ENCODE measurements around the gene HS3ST6. TPM values are rescaled to one million over a fixed set of nuclear protein-coding genes. Genes with fewer than 3 reads are reported as not detected.

The HS3ST6 gene
- total RNA-seq, 1 experiment from 2014 or later, result not detected

DNA sequence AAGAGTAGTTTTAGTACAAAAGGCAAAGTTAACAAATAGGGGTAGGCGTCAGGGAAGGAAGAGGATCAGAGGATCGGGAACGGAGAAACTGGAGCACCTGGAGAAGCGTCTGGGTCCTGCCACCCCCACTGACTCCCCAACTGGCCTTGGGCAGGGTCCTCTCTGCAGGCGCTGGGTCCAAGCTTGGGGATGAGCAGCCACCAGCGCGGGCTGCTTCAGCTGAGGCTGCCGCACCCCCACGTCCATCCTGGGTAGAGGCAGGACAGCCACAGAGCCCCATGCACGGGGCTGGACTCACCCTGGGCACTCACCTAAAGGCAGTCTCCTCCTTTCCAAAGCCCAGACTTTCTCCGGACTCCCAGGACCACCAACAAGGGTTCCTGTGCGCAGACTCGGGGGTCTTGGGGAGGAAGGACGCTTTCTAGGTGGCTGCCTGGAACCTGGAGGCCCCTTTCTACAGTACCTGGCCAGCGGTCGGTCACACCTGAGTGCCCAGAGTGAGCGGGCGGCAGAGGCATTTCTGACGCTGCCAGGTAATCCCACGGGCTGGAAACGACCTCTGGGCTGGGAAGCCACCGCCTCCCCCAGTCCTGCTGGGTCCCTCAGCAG is 1.1 kb downstream of the HS3ST6 start (continued):
- TF ChIP-seq POLR2A (IDR thresholded peaks at IDR 0.05; ENCODE audit: borderline replicate concordance, extremely low read depth, insufficient read depth, insufficient read length) (no peak), REST (IDR thresholded peaks at IDR 0.05; ENCODE audit: low read depth) (no peak), FOSL1 (IDR thresholded peaks at IDR 0.05; ENCODE audit: low read depth) (no peak), SP1 (IDR thresholded peaks at IDR 0.05; ENCODE audit: low read depth) (no peak), RAD21 (IDR thresholded peaks at IDR 0.05; ENCODE audit: low read depth) (no peak), JUND (IDR thresholded peaks at IDR 0.05) (no peak)
- TF ChIP-seq, protein P1, sequence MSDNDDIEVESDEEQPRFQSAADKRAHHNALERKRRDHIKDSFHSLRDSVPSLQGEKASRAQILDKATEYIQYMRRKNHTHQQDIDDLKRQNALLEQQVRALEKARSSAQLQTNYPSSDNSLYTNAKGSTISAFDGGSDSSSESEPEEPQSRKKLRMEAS (IDR thresholded peaks at IDR 0.05), result no peak

DNA sequence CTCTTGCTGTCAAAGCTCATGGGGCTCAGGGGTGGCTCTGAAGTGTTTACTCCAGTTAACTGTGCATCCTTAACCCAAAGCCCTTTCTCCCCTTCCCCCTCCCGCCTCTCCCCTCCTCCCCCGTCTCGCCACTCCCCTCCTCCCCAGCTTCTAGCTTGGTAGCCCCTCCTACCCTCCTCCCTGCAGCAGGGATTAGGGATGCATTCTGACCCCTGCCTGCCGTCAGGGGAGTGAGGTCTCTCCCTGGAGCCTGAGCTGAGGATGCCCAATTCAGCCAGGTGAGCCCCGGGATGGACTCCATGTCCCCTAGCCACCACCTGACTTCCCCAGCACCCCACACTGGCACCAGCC is 1.6 kb downstream of the HS3ST6 start:
- intact Hi-C loops (cut with micrococcal nuclease), result no loop called here
- TF ChIP-seq SP1 (IDR thresholded peaks at IDR 0.05; ENCODE audit: low read depth), result no peak
- Histone ChIP-seq H3K9me3 (ENCODE audit: control insufficient read depth in 1 of 2, insufficient read depth in 1 of 2, low read depth in 1 of 2, low read length in 2 of 2) (no peaks in the 10 kb centered on the region), H3K4me2 (ENCODE audit: low read length) (no peak overlapping the region), H3K9me2 (ENCODE audit: insufficient read depth) (no peaks in the 10 kb centered on the region), H3K4me1 (ENCODE audit: control insufficient read depth in 1 of 2, insufficient read depth in 2 of 2, low read length in 2 of 2) (peaks cover 16 to 23% of the 10 kb centered on the region in 2 experiments), H3K27me3 (ENCODE audit: insufficient read depth, low read length) (no peaks in the 10 kb centered on the region), H4K20me1 (ENCODE audit: insufficient read depth) (no peaks in the 10 kb centered on the region), H3K79me2 (ENCODE audit: insufficient read depth, low read length) (no peaks in the 10 kb centered on the region), H3K36me3 (ENCODE audit: control insufficient read depth in 1 of 2, insufficient read depth in 2 of 2, low read length in 2 of 2) (no peaks in the 10 kb centered on the region), H3K9ac (ENCODE audit: low read length) (no peak overlapping the region), H3K27ac (ENCODE audit: low read depth, low read length) (no peak overlapping the region), H2AFZ (ENCODE audit: low read depth, low read length, poor library complexity, severe bottlenecking) (no peak overlapping the region), H3K4me3 (replicated peaks in 1 of 2; ENCODE audit: low read depth in 1 of 2, low read length in 2 of 2) (no peak overlapping the region)
- ChIA-PET CTCF (no interaction called here), RAD21 (ENCODE audit: low non-redundant PET in 1 of 2, low total read pairs in 2 of 2, uncharacterized antibody in 2 of 2, unreplicated experiment in 2 of 2) (no interaction called here), POLR2A (no interaction called here)
- ATAC-seq (no peak), DNase-seq (ENCODE audit: low read depth, low spot score) (no peak)
- BruUV-seq (replicated peaks), result no TSS peak
